Measurements from ENCODE around the gene MPO. TPM values are rescaled to one million over a fixed set of nuclear protein-coding genes. Genes with fewer than 3 reads are reported as not detected.

MPO gene
- total RNA-seq, 1 experiment from 2014 or later = not detected

GRCh38 chr17:58275417-58275816 lies 5.3 kb downstream of the MPO start:
- H3K4me3 ChIP-seq = no peak overlapping the region
- no peak for DNase-seq
- no peaks in the 10 kb centered on the region for H3K36me3 ChIP-seq
- H3K27me3 ChIP-seq = no peaks in the 10 kb centered on the region
- no peaks in the 10 kb centered on the region for H3K9me3 ChIP-seq

- Histone ChIP-seq H3K4me3 (no peak overlapping the region), H3K27me3 (no peaks in the 10 kb centered on the region), H3K9me3 (no peaks in the 10 kb centered on the region), H3K36me3 (no peaks in the 10 kb centered on the region)
- DNase-seq = no peak
These were observed 7.2 kb downstream of the MPO start for GRCh38 chr17:58273453-58274104.

- no peak for DNase-seq
- Histone ChIP-seq H3K27me3 (no peaks in the 10 kb centered on the region), H3K36me3 (no peaks in the 10 kb centered on the region), H3K4me3 (no peak overlapping the region), H3K9me3 (no peaks in the 10 kb centered on the region)
These were observed 8.1 kb downstream of the MPO start for GRCh38 chr17:58272367-58273280.

- no peaks in the 10 kb centered on the region for H3K27me3 ChIP-seq
- H3K36me3 ChIP-seq = no peaks in the 10 kb centered on the region
- DNase-seq = no peak
- no peak overlapping the region for H3K4me3 ChIP-seq
- no peaks in the 10 kb centered on the region for H3K9me3 ChIP-seq
These were observed 9.4 kb downstream of the MPO start for GRCh38 chr17:58271216-58271931.

GRCh38 chr17:58270476-58271215 lies 10.1 kb downstream of the MPO start:
- Histone ChIP-seq H3K27me3 (no peaks in the 10 kb centered on the region), H3K36me3 (no peaks in the 10 kb centered on the region), H3K9me3 (no peaks in the 10 kb centered on the region), H3K4me3 (no peak overlapping the region)
- DNase-seq = no peak

GRCh38 chr17:58269557-58270291 lies 11.0 kb downstream of the MPO start:
- H3K9me3 ChIP-seq = no peaks in the 10 kb centered on the region
- H3K36me3 ChIP-seq = no peaks in the 10 kb centered on the region
- peaks cover 4% of the 10 kb centered on the region; the same call in 1 of the 2 replicates for H3K27me3 ChIP-seq
- H3K4me3 ChIP-seq = no peak overlapping the region
- DNase-seq = no peak

GRCh38 chr17:58268774-58269556 lies 11.8 kb downstream of the MPO start:
- DNase-seq = no peak
- peaks cover 12% of the 10 kb centered on the region for H3K27me3 ChIP-seq

GRCh38 chr17:58268326-58268725 lies 12.4 kb downstream of the MPO start:
- H3K4me3 ChIP-seq = no peak overlapping the region
- no peak for DNase-seq
- no peaks in the 10 kb centered on the region for H3K9me3 ChIP-seq
- H3K36me3 ChIP-seq = no peaks in the 10 kb centered on the region
- peaks cover 18% of the 10 kb centered on the region for H3K27me3 ChIP-seq

More at GRCh38 chr17:58268774-58269556, 11.8 kb downstream of the MPO start:
- no peaks in the 10 kb centered on the region for H3K9me3 ChIP-seq
- H3K36me3 ChIP-seq = no peaks in the 10 kb centered on the region
- H3K4me3 ChIP-seq = no peak overlapping the region

- Histone ChIP-seq H3K27me3 (peaks cover 25% of the 10 kb centered on the region), H3K9me3 (no peaks in the 10 kb centered on the region), H3K36me3 (no peaks in the 10 kb centered on the region), H3K4me3 (no peak overlapping the region)
- no peak for DNase-seq
These were observed 13.1 kb downstream of the MPO start for GRCh38 chr17:58267347-58268324.

- Histone ChIP-seq H3K4me3 (no peak overlapping the region), H3K36me3 (no peaks in the 10 kb centered on the region), H3K9me3 (no peaks in the 10 kb centered on the region), H3K27me3 (peaks cover 40% of the 10 kb centered on the region)
- no peak for DNase-seq
These were observed 14.5 kb downstream of the MPO start for GRCh38 chr17:58265902-58266875.

GRCh38 chr17:58265271-58265670 lies 15.5 kb downstream of the MPO start:
- no peaks in the 10 kb centered on the region for H3K9me3 ChIP-seq
- H3K27me3 ChIP-seq = peaks cover 47% of the 10 kb centered on the region
- no peak overlapping the region for H3K4me3 ChIP-seq
- no peak for DNase-seq
- no peaks in the 10 kb centered on the region for H3K36me3 ChIP-seq

GRCh38 chr17:58264407-58265103 lies 16.2 kb downstream of the MPO start:
- H3K36me3 ChIP-seq = no peaks in the 10 kb centered on the region
- H3K9me3 ChIP-seq = no peaks in the 10 kb centered on the region
- no peak overlapping the region for H3K4me3 ChIP-seq
- no peak for DNase-seq
- peaks cover 53% of the 10 kb centered on the region for H3K27me3 ChIP-seq

- DNase-seq = no peak
- Histone ChIP-seq H3K4me3 (no peak overlapping the region), H3K9me3 (no peaks in the 10 kb centered on the region), H3K36me3 (no peaks in the 10 kb centered on the region), H3K27me3 (peaks cover 61% of the 10 kb centered on the region)
These were observed 17.0 kb downstream of the MPO start for GRCh38 chr17:58263773-58264172.
